OCI-LY7 (cell line): Measurements from ENCODE around the gene MVB12B. TPM values are rescaled to one million over a fixed set of nuclear protein-coding genes. Genes with fewer than 3 reads are reported as not detected.

ENCODE experiments used
- BruUV-seq: library from RNA; stranded (reverse); fragments of 400-500 nt; replicated peaks from 2 replicates; lab custom pipeline; 2021; lab: Mats Ljungman, UMichigan
- CTCF ChIA-PET: fragments of 300-600 bp; sonication (Branson Sonifier 250); formaldehyde crosslinking; loops from one replicate; lab custom pipeline; 2022; ENCODE audit warnings: antibody characterized with exemption; ENCODE audit not compliant: unreplicated experiment; lab: Charles Lee
- POLR2A ChIA-PET: fragments of 300-600 bp; sonication (Branson Sonifier 250); formaldehyde crosslinking; loops from one replicate; lab custom pipeline; 2022; ENCODE audit warnings: antibody characterized with exemption; lab: Charles Lee
- DNase-seq: peaks from one replicate; pipeline ENCODE4 v3.0.0-alpha.2; 2015; ENCODE audit warnings: low spot score
- H2AFZ ChIP-seq: fragments of 200-600 bp; sonication (generic), shearing (Covaris generic); 2 replicates; pipeline ENCODE4 v1.6.1; 2014; ENCODE audit warnings: mild to moderate bottlenecking, antibody characterized with exemption, low read length, moderate library complexity
- H3K27ac ChIP-seq: fragments of 200-600 bp; sonication (generic); 2 replicates; pipeline ENCODE4 v1.5.1; 2014; ENCODE audit warnings: mixed run types, low read depth, mild to moderate bottlenecking, moderate library complexity, low read length, inconsistent platforms; ENCODE audit not compliant: poor library complexity, severe bottlenecking
- H3K36me3 ChIP-seq: fragments of 200-600 bp; sonication (generic); 2 replicates; pipeline ENCODE4 v1.6.1; 2014; ENCODE audit warnings: mild to moderate bottlenecking, antibody characterized with exemption, low read length, moderate library complexity, mixed read lengths; ENCODE audit not compliant: insufficient read depth
- H3K4me1 ChIP-seq: fragments of 200-600 bp; sonication (generic); 2 replicates; pipeline ENCODE4 v1.5.1; 2014; ENCODE audit warnings: mild to moderate bottlenecking, low read length; ENCODE audit not compliant: insufficient read depth, poor library complexity, severe bottlenecking
- H3K4me2 ChIP-seq: fragments of 200-600 bp; sonication (generic); 2 replicates; pipeline ENCODE4 v1.6.1; 2014; ENCODE audit warnings: mild to moderate bottlenecking, low read length
- H3K4me3 ChIP-seq: fragments of 200-600 bp; sonication (generic); 2 replicates; pipeline ENCODE4 v1.5.1; 2014; ENCODE audit warnings: mild to moderate bottlenecking, low read depth, low read length; ENCODE audit not compliant: poor library complexity, severe bottlenecking
- H3K79me2 ChIP-seq: fragments of 200-600 bp; sonication (generic); 2 replicates; pipeline ENCODE4 v1.6.1; 2016; ENCODE audit warnings: low read depth, mild to moderate bottlenecking, low read length, moderate library complexity, mixed read lengths; ENCODE audit not compliant: insufficient read depth
- H3K9me2 ChIP-seq: fragments of 200-600 bp; sonication (generic); 2 replicates; pipeline ENCODE4 v1.6.1; 2016; ENCODE audit warnings: mild to moderate bottlenecking, low read length, mixed read lengths; ENCODE audit not compliant: insufficient read depth
- H3K9me3 ChIP-seq: fragments of 200-600 bp; sonication (generic); 2 replicates; pipeline ENCODE4 v1.6.1; 2014; ENCODE audit warnings: mild to moderate bottlenecking, mixed run types, low read length, mixed read lengths
- H4K20me1 ChIP-seq: fragments of 200-600 bp; sonication (generic); 2 replicates; pipeline ENCODE4 v1.6.1; 2014; ENCODE audit warnings: mild to moderate bottlenecking, antibody characterized with exemption, low read length, moderate library complexity, mixed read lengths; ENCODE audit not compliant: insufficient read depth
- CTCF ChIP-seq: fragments of 200-600 bp; sonication (generic); conservative IDR thresholded peaks from 2 replicates; pipeline ENCODE4 v1.5.1; 2014; ENCODE audit warnings: mild to moderate bottlenecking, antibody characterized with exemption, low read length, moderate library complexity, mixed read lengths
- EZH2phosphoT487 ChIP-seq: fragments of 200-600 bp; sonication (generic); IDR thresholded peaks from 2 replicates; pipeline ENCODE4 v1.6.1; 2018; ENCODE audit warnings: low read depth, borderline replicate concordance, mild to moderate bottlenecking, mixed run types, antibody characterized with exemption, low read length, moderate library complexity, mixed read lengths
- intact Hi-C: fragments of 100-400 bp; cut with micrococcal nuclease; formaldehyde crosslinking; loops from one replicate; pipeline ENCODE4 v1.10.0; 2022; ENCODE audit not compliant: unreplicated experiment
- total RNA-seq, 2 experiments: library from RNA; depleted of rRNA in 1 of 2; stranded (reverse); fragments of >200 nt in 1 of 2; shearing (Covaris generic) in 1 of 2; gene quantifications; 2 replicates each; pipeline ENCODE4 v1.2.3, GENCODE V29; 2014 to 2022

MVB12B gene
- total RNA-seq, 2 experiments from 2014 or later, result 1.3 TPM; not detected in 1

- H3K79me2 ChIP-seq, result no peaks in the 10 kb centered on the region
- POLR2A ChIA-PET, result interaction anchor here (0.7 kb wide), 1 partner anchor 394 kb away, joined by 3 read pairs; no protein-coding TSS in a partner anchor
- TF ChIP-seq CTCF (peak; percentile 99), EZH2phosphoT487 (no peak)
- no peaks in the 10 kb centered on the region for H4K20me1 ChIP-seq
- no peaks in the 10 kb centered on the region for H3K9me2 ChIP-seq
- CTCF ChIA-PET, result interaction anchor here (0.6 to 0.7 kb wide), 2 partner anchors 99 to 176 kb away, joined by 3 to 4 read pairs; no protein-coding TSS in a partner anchor
- H3K4me1 ChIP-seq, result no peaks in the 10 kb centered on the region
- H3K27ac ChIP-seq, result no peak overlapping the region
- no peaks in the 10 kb centered on the region for H3K9me3 ChIP-seq
- no TSS peak for BruUV-seq
- intact Hi-C loops, result loop anchor here (2.0 to 5.0 kb wide), 5 partner anchors 94 to 1084 kb away; no protein-coding TSS in a partner anchor
- DNase-seq, result peak; percentile 64
- no peak overlapping the region for H3K4me2 ChIP-seq
- H2AFZ ChIP-seq, result no peak overlapping the region
- no peak overlapping the region for H3K4me3 ChIP-seq
- H3K36me3 ChIP-seq, result no peaks in the 10 kb centered on the region
Measured at GRCh38 chr9:126490871-126491567, 164.4 kb downstream of the MVB12B start.

GRCh38 chr9:126491568-126491879 lies 164.9 kb downstream of the MVB12B start:
- Histone ChIP-seq H3K27ac (no peak overlapping the region), H3K4me2 (no peak overlapping the region), H3K36me3 (no peaks in the 10 kb centered on the region), H3K4me1 (no peaks in the 10 kb centered on the region), H3K9me3 (no peaks in the 10 kb centered on the region), H2AFZ (no peak overlapping the region), H3K79me2 (no peaks in the 10 kb centered on the region), H3K4me3 (no peak overlapping the region), H3K9me2 (no peaks in the 10 kb centered on the region), H4K20me1 (no peaks in the 10 kb centered on the region)
- no peak for TF ChIP-seq EZH2phosphoT487
- no peak; the same call in 1 of the 2 replicates for TF ChIP-seq CTCF
- BruUV-seq, result no TSS peak
- CTCF ChIA-PET, result interaction anchor here (0.7 kb wide), 1 partner anchor 176 kb away, joined by 3 read pairs; no protein-coding TSS in a partner anchor
- intact Hi-C loops, result loop anchor here (2.0 to 5.0 kb wide), 5 partner anchors 95 to 1084 kb away; no protein-coding TSS in a partner anchor
- DNase-seq, result no peak
- POLR2A ChIA-PET, result no interaction called here

- ChIA-PET CTCF (interaction anchor here (0.7 kb wide), 1 partner anchor 176 kb away, joined by 3 read pairs; no protein-coding TSS in a partner anchor), POLR2A (no interaction called here)
- Histone ChIP-seq H2AFZ (no peak overlapping the region), H3K9me2 (no peaks in the 10 kb centered on the region), H3K79me2 (no peaks in the 10 kb centered on the region), H3K4me3 (no peak overlapping the region), H3K27ac (no peak overlapping the region), H3K4me2 (no peak overlapping the region), H3K36me3 (no peaks in the 10 kb centered on the region), H3K9me3 (no peaks in the 10 kb centered on the region), H3K4me1 (no peaks in the 10 kb centered on the region), H4K20me1 (no peaks in the 10 kb centered on the region)
- intact Hi-C loops, result loop anchor here (2.0 to 5.0 kb wide), 5 partner anchors 95 to 1085 kb away; no protein-coding TSS in a partner anchor
- no TSS peak for BruUV-seq
- no peak for DNase-seq
- TF ChIP-seq EZH2phosphoT487 (no peak), CTCF (no peak)
Measured at GRCh38 chr9:126491949-126492348, 165.3 kb downstream of the MVB12B start.
